H9 (cell line): Measurements from ENCODE around the gene C6orf120. TPM values are rescaled to one million over a fixed set of nuclear protein-coding genes. Genes with fewer than 3 reads are reported as not detected.

Source experiments
- DNase-seq: peaks from one replicate; pipeline ENCODE4 v3.0.0-alpha.2; 2017
- H2AFZ ChIP-seq: one replicate; pipeline ENCODE4 v1.6.1; 2013; ENCODE audit warnings: mild to moderate bottlenecking, low read length, control low read depth, moderate library complexity
- H2AK5ac ChIP-seq: 2 replicates; pipeline ENCODE4 v1.6.1; 2013; ENCODE audit warnings: low read length, control low read depth, mixed read lengths; ENCODE audit not compliant: insufficient read length
- H2BK120ac ChIP-seq: one replicate; pipeline ENCODE4 v1.6.1; 2013; ENCODE audit warnings: low read depth, mild to moderate bottlenecking, low read length, control low read depth, inconsistent platforms; ENCODE audit not compliant: poor library complexity, severe bottlenecking
- H2BK12ac ChIP-seq: 2 replicates; pipeline ENCODE4 v1.6.1; 2013; ENCODE audit warnings: low read length, control low read depth, mixed read lengths, low read depth; ENCODE audit not compliant: insufficient read length
- H2BK15ac ChIP-seq: 2 replicates; pipeline ENCODE4 v1.6.1; 2013; ENCODE audit warnings: low read depth, low read length, control low read depth
- H2BK20ac ChIP-seq: one replicate; pipeline ENCODE4 v1.6.1; 2013; ENCODE audit warnings: low read depth, mild to moderate bottlenecking, low read length, control low read depth, inconsistent platforms; ENCODE audit not compliant: poor library complexity, severe bottlenecking
- H2BK5ac ChIP-seq: 2 replicates; pipeline ENCODE4 v1.6.1; 2013; ENCODE audit warnings: low read length, control low read depth, mixed read lengths; ENCODE audit not compliant: insufficient read length
- H3K14ac ChIP-seq: 2 replicates; pipeline ENCODE4 v1.6.1; 2013; ENCODE audit warnings: low read length, control low read depth; ENCODE audit not compliant: insufficient read depth
- H3K18ac ChIP-seq: 2 replicates; pipeline ENCODE4 v1.6.1; 2013; ENCODE audit warnings: low read depth, mild to moderate bottlenecking, mixed read lengths, low read length, control low read depth; ENCODE audit not compliant: insufficient read length
- H3K23ac ChIP-seq: 2 replicates; pipeline ENCODE4 v1.6.1; 2013; ENCODE audit warnings: low read length, control low read depth, mixed read lengths, low read depth; ENCODE audit not compliant: insufficient read length
- H3K23me2 ChIP-seq: 2 replicates; pipeline ENCODE4 v1.6.1; 2013; ENCODE audit warnings: low read depth, mild to moderate bottlenecking, mixed read lengths, low read length, control low read depth; ENCODE audit not compliant: insufficient read length, poor library complexity, severe bottlenecking
- H3K27ac ChIP-seq: 2 replicates; pipeline ENCODE4 v1.5.1; 2013; ENCODE audit warnings: low read length, control low read depth, mixed read lengths, low read depth; ENCODE audit not compliant: insufficient read length
- H3K27me3 ChIP-seq: 2 replicates; pipeline ENCODE4 v1.6.1; 2013; ENCODE audit warnings: low read length, control low read depth, inconsistent platforms; ENCODE audit not compliant: insufficient read depth
- H3K4ac ChIP-seq: 2 replicates; pipeline ENCODE4 v1.6.1; 2013; ENCODE audit warnings: low read depth, mild to moderate bottlenecking, control low read depth, inconsistent platforms, low read length, moderate library complexity
- H3K4me1 ChIP-seq: 2 replicates; pipeline ENCODE4 v1.6.1; 2013; ENCODE audit warnings: low read length, control low read depth, inconsistent platforms; ENCODE audit not compliant: insufficient read depth
- H3K4me2 ChIP-seq: 2 replicates; pipeline ENCODE4 v1.6.1; 2013; ENCODE audit warnings: low read length, control low read depth, mixed read lengths; ENCODE audit not compliant: insufficient read length, insufficient read depth
- H3K56ac ChIP-seq: 2 replicates; pipeline ENCODE4 v1.6.1; 2013; ENCODE audit warnings: low read depth, mild to moderate bottlenecking, mixed read lengths, low read length, control low read depth; ENCODE audit not compliant: insufficient read length
- H3K79me1 ChIP-seq: 2 replicates; pipeline ENCODE4 v1.6.1; 2013; ENCODE audit warnings: low read depth, mild to moderate bottlenecking, moderate library complexity, low read length, control low read depth, inconsistent platforms; ENCODE audit not compliant: insufficient read depth, poor library complexity, severe bottlenecking
- H3K79me2 ChIP-seq: 2 replicates; pipeline ENCODE4 v1.6.1; 2013; ENCODE audit warnings: low read length, control low read depth, inconsistent platforms; ENCODE audit not compliant: insufficient read depth
- H3K9ac ChIP-seq: 2 replicates; pipeline ENCODE4 v1.6.1; 2013; ENCODE audit warnings: low read length, control low read depth, mixed read lengths; ENCODE audit not compliant: insufficient read length; ENCODE audit errors: extremely low read depth
- H3K9me3 ChIP-seq: one replicate; pipeline ENCODE4 v1.6.1; 2013; ENCODE audit warnings: low read depth, low read length, inconsistent platforms; ENCODE audit not compliant: control insufficient read depth
- H3T11ph ChIP-seq: one replicate; pipeline ENCODE4 v1.6.1; 2013; ENCODE audit warnings: mild to moderate bottlenecking, low read length, control low read depth, inconsistent platforms
- H4K20me1 ChIP-seq: one replicate; pipeline ENCODE4 v1.6.1; 2013; ENCODE audit not compliant: control insufficient read depth, insufficient read length, insufficient read depth
- H4K5ac ChIP-seq: 2 replicates; pipeline ENCODE4 v1.6.1; 2013; ENCODE audit warnings: low read depth, mild to moderate bottlenecking, mixed read lengths, low read length, control low read depth; ENCODE audit not compliant: insufficient read length
- H4K8ac ChIP-seq: replicated peaks from 2 replicates; pipeline ENCODE4 v1.6.1; 2013; ENCODE audit warnings: low read length, control low read depth, mixed read lengths, low read depth; ENCODE audit not compliant: insufficient read length
- H4K91ac ChIP-seq: 2 replicates; pipeline ENCODE4 v1.6.1; 2013; ENCODE audit warnings: low read depth, mild to moderate bottlenecking, moderate library complexity, mixed read lengths, low read length, control low read depth; ENCODE audit not compliant: insufficient read length
- H3K27ac Mint-ChIP-seq, 3 experiments: 2 replicates in 2 of 3; 3 replicates in 1 of 3; pipeline ENCODE4 v1.8.0; 2020 to 2021; ENCODE audit warnings: mixed read lengths in 3 of 3, mild to moderate bottlenecking in 1 of 3, moderate library complexity in 1 of 3
- H3K27me3 Mint-ChIP-seq: 2 replicates; pipeline ENCODE4 v1.8.0; 2021; ENCODE audit warnings: low read depth, mild to moderate bottlenecking, moderate library complexity, mixed read lengths
- H3K36me3 Mint-ChIP-seq, 3 experiments: 2 replicates in 2 of 3; 3 replicates in 1 of 3; pipeline ENCODE4 v1.8.0; 2020 to 2021; ENCODE audit warnings: low read depth in 3 of 3, mixed read lengths in 3 of 3; ENCODE audit not compliant: insufficient read depth in 1 of 3
- H3K4me1 Mint-ChIP-seq, 2 experiments: 2 replicates each; pipeline ENCODE4 v1.8.0; 2020; ENCODE audit warnings: mixed read lengths in 2 of 2
- H3K4me3 Mint-ChIP-seq, 2 experiments: 2 replicates in 1 of 2; 3 replicates in 1 of 2; pipeline ENCODE4 v1.8.0; 2020 to 2021; ENCODE audit warnings: mild to moderate bottlenecking in 2 of 2, mixed read lengths in 2 of 2, moderate library complexity in 1 of 2
- H3K9me3 Mint-ChIP-seq, 2 experiments: 2 replicates in 1 of 2; 3 replicates in 1 of 2; pipeline ENCODE4 v1.8.0; 2020; ENCODE audit warnings: mild to moderate bottlenecking in 2 of 2, mixed read lengths in 2 of 2, moderate library complexity in 1 of 2
- CTCF ChIP-seq: fragments of 200-600 bp; sonication (generic); conservative IDR thresholded peaks from 3 replicates; pipeline ENCODE4 v1.8.0; 2021; ENCODE audit warnings: antibody characterized with exemption, mild to moderate bottlenecking
- total RNA-seq: library from RNA; stranded (reverse); gene quantifications from 2 replicates; pipeline ENCODE4 v1.2.1, GENCODE V29; 2021

The C6orf120 gene
- total RNA-seq, 1 experiment from 2014 or later, result 23.2 TPM

DNA sequence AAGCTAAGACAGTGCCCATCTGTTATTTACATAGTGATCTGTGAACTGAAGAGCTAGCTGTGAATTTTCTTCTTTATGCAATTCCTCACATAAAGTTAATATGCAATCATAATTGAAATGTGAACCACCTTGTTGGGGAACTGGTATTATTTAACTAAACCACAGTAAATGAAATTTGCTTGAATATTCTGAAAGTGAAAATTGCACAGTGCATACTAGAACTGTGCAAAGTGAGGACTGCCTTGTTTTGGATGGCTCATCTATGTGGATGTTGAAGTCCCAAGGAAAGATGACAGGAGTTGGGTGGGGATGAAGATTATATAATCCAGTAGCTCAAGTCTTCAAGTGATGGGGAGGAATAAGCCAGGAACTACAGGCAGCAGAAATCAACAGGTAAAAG lies 28.0 kb downstream of the C6orf120 start:
- Histone ChIP-seq H2BK5ac (no peak overlapping the region), H3K18ac (no peak overlapping the region), H3K4me1 (no peaks in the 10 kb centered on the region; the same call in 1 of the 2 replicates), H3K23ac (no peak overlapping the region), H3K27ac (no peak overlapping the region), H3K23me2 (peaks cover 4% of the 10 kb centered on the region), H2AFZ (no peak overlapping the region), H2BK120ac (no peak overlapping the region), H2BK20ac (no peak overlapping the region), H3K56ac (no peak overlapping the region), H3K79me2 (no peaks in the 10 kb centered on the region), H4K5ac (no peak overlapping the region), H3K14ac (no peak overlapping the region), H3K27me3 (no peaks in the 10 kb centered on the region), H4K91ac (no peak overlapping the region), H2BK15ac (no peak overlapping the region), H4K20me1 (no peaks in the 10 kb centered on the region), H2BK12ac (no peak overlapping the region), H3K4ac (no peak overlapping the region), H3K79me1 (no peaks in the 10 kb centered on the region), H2AK5ac (no peak overlapping the region), H3K9ac (no peak overlapping the region), H3K9me3 (no peaks in the 10 kb centered on the region), H3K4me2 (no peak overlapping the region), H3T11ph (no peak overlapping the region), H4K8ac (no peak overlapping the region)
- Mint-ChIP-seq H3K36me3 (peaks cover 0 to 6% (median 0%) of the 10 kb centered on the region in 3 experiments; a peak in 1 of 7 replicates), H3K9me3 (no peaks in the 10 kb centered on the region; a peak in 2 of 5 replicates), H3K4me3 (no peak overlapping the region), H3K27ac (no peak overlapping the region), H3K27me3 (peaks cover 5% of the 10 kb centered on the region), H3K4me1 (peaks cover 12 to 14% of the 10 kb centered on the region in 2 experiments)
- TF ChIP-seq CTCF, result no peak
- DNase-seq, result no peak
